T-cell (primary cell): ENCODE results near the gene ZNF311. TPM values are rescaled to one million over a fixed set of nuclear protein-coding genes. Genes with fewer than 3 reads are reported as not detected.

Source experiments
- ATAC-seq, 4 experiments: fragments of 200-7000 bp in 3 of 4; fragments of 150-1000 bp in 1 of 4; cut with Tn5 transposase; replicated peaks in 1 of 4; 1 replicate in 3 of 4; 2 replicates in 1 of 4; pipeline ENCODE4 v1.10.0; 2021; ENCODE audit warnings: moderate library complexity in 3 of 4, mild to moderate bottlenecking in 2 of 4, moderate number of reproducible peaks in 1 of 4
- CTCF ChIA-PET, 2 donors: fragments of 300-600 bp; sonication (Branson Sonifier 250); formaldehyde crosslinking; loops; one replicate each; lab custom pipeline; 2022; ENCODE audit warnings: antibody characterized with exemption in 2 of 2; lab: Charles Lee
- POLR2A ChIA-PET, 2 donors: fragments of 300-600 bp; sonication (Branson Sonifier 250); formaldehyde crosslinking; loops; one replicate each; lab custom pipeline; 2022; ENCODE audit warnings: antibody characterized with exemption in 2 of 2; lab: Charles Lee
- DNase-seq, 35 experiments: peaks; one replicate each; pipeline versions ENCODE4 v3.0.0 to v3.0.0-alpha.2; 2013 to 2023
- H3K27ac ChIP-seq: one replicate; pipeline ENCODE4 v1.5.1; 2013; ENCODE audit warnings: low read length
- H3K27me3 ChIP-seq, 2 experiments: replicated peaks in 1 of 2; 1 replicate in 1 of 2; 2 replicates in 1 of 2; pipeline versions ENCODE4 v1.6.1 to v1.7.0; 2013; ENCODE audit warnings: low read length in 1 of 2, mixed read lengths in 1 of 2; ENCODE audit not compliant: control insufficient read depth in 2 of 2, insufficient read depth in 2 of 2; ENCODE audit errors: extremely low read depth in 1 of 2
- H3K36me3 ChIP-seq, 2 donors: 1 replicate in 1 of 2; 2 replicates in 1 of 2; pipeline versions ENCODE4 v1.6.1 to v1.7.0; 2013; ENCODE audit warnings: low read length in 1 of 2; ENCODE audit not compliant: control insufficient read depth in 2 of 2, insufficient read depth in 1 of 2; ENCODE audit errors: extremely low read depth in 1 of 2
- H3K4me1 ChIP-seq, 2 experiments: 1 replicate in 1 of 2; 2 replicates in 1 of 2; pipeline versions ENCODE4 v1.6.1 to v1.7.0; 2013; ENCODE audit warnings: low read length in 2 of 2, mixed read lengths in 1 of 2; ENCODE audit not compliant: insufficient read depth in 2 of 2, control insufficient read depth in 1 of 2; ENCODE audit errors: extremely low read depth in 1 of 2
- H3K4me3 ChIP-seq, 2 donors: 1 replicate in 1 of 2; 2 replicates in 1 of 2; pipeline versions ENCODE4 v1.5.1 to v1.7.0; 2013; ENCODE audit warnings: mild to moderate bottlenecking in 2 of 2, low read length in 1 of 2, moderate library complexity in 1 of 2; ENCODE audit not compliant: control insufficient read depth in 1 of 2; ENCODE audit errors: extremely low read depth in 1 of 2
- H3K9me3 ChIP-seq: 2 replicates; pipeline ENCODE4 v1.7.0; 2013
- H3K27ac Mint-ChIP-seq, 2 donors: one replicate each; pipeline ENCODE4 v1.8.0; 2020 to 2021; ENCODE audit warnings: mild to moderate bottlenecking in 2 of 2, mixed read lengths in 2 of 2
- H3K27me3 Mint-ChIP-seq, 2 donors: one replicate each; pipeline ENCODE4 v1.8.0; 2021 to 2022; ENCODE audit warnings: mixed read lengths in 2 of 2
- H3K36me3 Mint-ChIP-seq: one replicate; pipeline ENCODE4 v1.8.0; 2021; ENCODE audit warnings: mixed read lengths
- H3K4me1 Mint-ChIP-seq, 3 donors: one replicate each; pipeline ENCODE4 v1.8.0; 2020 to 2022; ENCODE audit warnings: mixed read lengths in 3 of 3, mild to moderate bottlenecking in 1 of 3
- H3K4me3 Mint-ChIP-seq, 3 donors: one replicate each; pipeline ENCODE4 v1.8.0; 2020 to 2022; ENCODE audit warnings: mild to moderate bottlenecking in 3 of 3, mixed read lengths in 3 of 3, moderate library complexity in 3 of 3
- H3K9me3 Mint-ChIP-seq, 3 donors: one replicate each; pipeline ENCODE4 v1.8.0; 2020 to 2022; ENCODE audit warnings: mixed read lengths in 3 of 3
- WGBS: methylation state at CpG from one replicate; pipeline ENCODE4 v1.1.5; 2013; ENCODE audit warnings: missing lambda C conversion rate; ENCODE audit not compliant: insufficient coverage; 5-methylcytosine and 5-hydroxymethylcytosine counted together
- total RNA-seq, 35 experiments: library from RNA in 6 of 35; stranded (reverse) in 6 of 35; fragments of 120-200 nt in 1 of 35; gene quantifications; one replicate each; pipeline versions ENCODE4 v1.2.1 to v1.2.4 and lab custom pipeline; 2013 to 2026

Gene ZNF311
- under 1 TPM; 0.22 to 0.61 (median 0.30) TPM for total RNA-seq
- 0.46 TPM for total RNA-seq (2013)
- 0.06 to 2.4 (median 0.52) reads per million in 29 experiments for total RNA-seq (lab: John Stamatoyannopoulos, UW)

- Histone ChIP-seq H3K4me3 (peak within 1 kb of the TSS; percentile 58 to 61), H3K4me1 (peaks cover 0 to 7% of the 10 kb centered on the region in 2 experiments), H3K27me3 (peaks cover 2 to 12% of the 10 kb centered on the region in 2 experiments), H3K27ac (no peak within 1 kb of the TSS), H3K36me3 (no peaks in the 10 kb centered on the region), H3K9me3 (peaks cover 2% of the 10 kb centered on the region)
- peak in 7 of 35 experiments; percentile 21 to 61 (median 29) for DNase-seq
- 25% methylated on average over 8 of the region's 29 CpGs for WGBS
- POLR2A ChIA-PET = no interaction called here
- no peaks in the 10 kb centered on the region for H3K36me3 Mint-ChIP-seq
- peaks cover 16 to 22% (median 20%) of the 10 kb centered on the region in 3 donors for H3K4me1 Mint-ChIP-seq
- ATAC-seq = peak; percentile 69 to 98 (median 96)
- H3K27me3 Mint-ChIP-seq = peaks cover 2 to 13% of the 10 kb centered on the region in 2 donors
- peaks cover 0 to 5% (median 0%) of the 10 kb centered on the region in 3 donors for H3K9me3 Mint-ChIP-seq
- CTCF ChIA-PET = interaction anchor here in 1 of 2 donors (0.9 kb wide), 1 partner anchor 167 kb away, joined by 3 read pairs; no protein-coding TSS in a partner anchor
- peak within 1 kb of the TSS; percentile 79 to 87 for H3K27ac Mint-ChIP-seq
- peak within 1 kb of the TSS; percentile 86 to 92 (median 92) for H3K4me3 Mint-ChIP-seq
Observed at GRCh38 chr6:29005183-29005885, at the start of gene ZNF311. TSS of gene ZNF311 (minus strand) at chr6:29005315. CDS start at chr6:29003954, 1,361 bp downstream.

- H3K4me3 ChIP-seq = no peak overlapping the region
- Mint-ChIP-seq H3K27ac (no peak overlapping the region), H3K4me3 (no peak overlapping the region), H3K4me1 (no peaks in the 10 kb centered on the region), H3K36me3 (no peaks in the 10 kb centered on the region), H3K27me3 (peaks cover 54% of the 10 kb centered on the region in 2 donors), H3K9me3 (peaks cover 0 to 4% (median 0%) of the 10 kb centered on the region in 3 donors)
- DNase-seq = no peak
- POLR2A ChIA-PET = no interaction called here
- H3K4me1 ChIP-seq = no peaks in the 10 kb centered on the region
- peaks cover 4 to 6% of the 10 kb centered on the region in 2 experiments for H3K27me3 ChIP-seq
- ATAC-seq = no peak
- CTCF ChIA-PET = no interaction called here
- no peaks in the 10 kb centered on the region for H3K36me3 ChIP-seq
- H3K9me3 ChIP-seq = no peaks in the 10 kb centered on the region
- 92% methylated on average over 2 of the region's 3 CpGs for WGBS
- no peak overlapping the region for H3K27ac ChIP-seq
Observed at GRCh38 chr6:29051680-29052079, 46.6 kb upstream of the ZNF311 start.

GRCh38 chr6:29045075-29045474 is 40.0 kb upstream of the ZNF311 start, which contains the start of gene OR2W1:
TSS of gene OR2W1 (minus strand) at chr6:29045175. CDS start at chr6:29045175, 0 bp downstream.
- Histone ChIP-seq H3K4me1 (no peaks in the 10 kb centered on the region), H3K27ac (no peak within 1 kb of the TSS), H3K36me3 (no peaks in the 10 kb centered on the region), H3K27me3 (peaks cover 3 to 6% of the 10 kb centered on the region in 2 experiments), H3K4me3 (no peak within 1 kb of the TSS), H3K9me3 (no peaks in the 10 kb centered on the region)
- 71% methylated on average over 1 of the region's 1 CpG for whole genome bisulfite sequencing
- no peak for ATAC-seq
- ChIA-PET CTCF (no interaction called here), POLR2A (no interaction called here)
- no peaks in the 10 kb centered on the region for H3K36me3 Mint-ChIP-seq
- H3K4me1 Mint-ChIP-seq = no peaks in the 10 kb centered on the region
- H3K4me3 Mint-ChIP-seq = no peak within 1 kb of the TSS
- H3K27ac Mint-ChIP-seq = no peak within 1 kb of the TSS
- H3K27me3 Mint-ChIP-seq = peaks cover 47 to 56% of the 10 kb centered on the region in 2 donors
- DNase-seq = no peak
- H3K9me3 Mint-ChIP-seq = peaks cover 2 to 6% (median 4%) of the 10 kb centered on the region in 3 donors

- H3K4me3 Mint-ChIP-seq = no peak overlapping the region
- H3K36me3 Mint-ChIP-seq = no peaks in the 10 kb centered on the region
- H3K27me3 Mint-ChIP-seq = peaks cover 32 to 41% of the 10 kb centered on the region in 2 donors
- Histone ChIP-seq H3K9me3 (no peaks in the 10 kb centered on the region), H3K27ac (no peak overlapping the region), H3K4me1 (no peaks in the 10 kb centered on the region), H3K27me3 (peaks cover 0 to 11% of the 10 kb centered on the region in 2 experiments), H3K4me3 (no peak overlapping the region), H3K36me3 (no peaks in the 10 kb centered on the region)
- CTCF ChIA-PET = no interaction called here
- ATAC-seq = no peak
- POLR2A ChIA-PET = interaction anchor here in 1 of 2 donors (0.6 kb wide), 1 partner anchor 32 kb away, joined by 3 read pairs; no protein-coding TSS in a partner anchor
- no peaks in the 10 kb centered on the region for H3K9me3 Mint-ChIP-seq
- no peak for DNase-seq
- 99% methylated on average over 11 of the region's 24 CpGs for WGBS
- H3K27ac Mint-ChIP-seq = no peak overlapping the region
- H3K4me1 Mint-ChIP-seq = no peaks in the 10 kb centered on the region
Observed at GRCh38 chr6:29035951-29036350, 30.8 kb upstream of the ZNF311 start.

- Histone ChIP-seq H3K4me1 (no peaks in the 10 kb centered on the region), H3K27me3 (peaks cover 2 to 11% of the 10 kb centered on the region in 2 experiments), H3K4me3 (no peak overlapping the region), H3K36me3 (no peaks in the 10 kb centered on the region), H3K9me3 (no peaks in the 10 kb centered on the region), H3K27ac (no peak overlapping the region)
- H3K4me1 Mint-ChIP-seq = no peaks in the 10 kb centered on the region
- H3K4me3 Mint-ChIP-seq = no peak overlapping the region
- H3K27me3 Mint-ChIP-seq = peaks cover 37 to 49% of the 10 kb centered on the region in 2 donors
- DNase-seq (no peak), ATAC-seq (no peak)
- CTCF ChIA-PET = no interaction called here
- POLR2A ChIA-PET = no interaction called here
- 91% methylated on average over 9 of the region's 13 CpGs for WGBS
- H3K9me3 Mint-ChIP-seq = no peaks in the 10 kb centered on the region
- H3K36me3 Mint-ChIP-seq = no peaks in the 10 kb centered on the region
- H3K27ac Mint-ChIP-seq = no peak overlapping the region
Observed at GRCh38 chr6:29028821-29029220, 23.7 kb upstream of the ZNF311 start.

- no peaks in the 10 kb centered on the region for H3K36me3 ChIP-seq
- no peak overlapping the region for H3K27ac ChIP-seq
- CTCF ChIA-PET = interaction anchor here (0.6 to 0.9 kb wide), 3 partner anchors 16 to 1895 kb away, joined by 3 to 5 read pairs (median 4); no protein-coding TSS in a partner anchor
- H3K4me1 ChIP-seq = no peaks in the 10 kb centered on the region
- DNase-seq = no peak
- no peak overlapping the region for H3K4me3 Mint-ChIP-seq
- H3K27ac Mint-ChIP-seq = no peak overlapping the region
- H3K4me1 Mint-ChIP-seq = no peaks in the 10 kb centered on the region
- H3K27me3 ChIP-seq = peaks cover 2 to 12% of the 10 kb centered on the region in 2 experiments
- H3K27me3 Mint-ChIP-seq = peaks cover 42 to 57% of the 10 kb centered on the region in 2 donors
- ATAC-seq = no peak
- H3K9me3 ChIP-seq = no peaks in the 10 kb centered on the region
- H3K9me3 Mint-ChIP-seq = no peaks in the 10 kb centered on the region
- no CpG with 5 or more reads among the region's 2 CpGs for WGBS
- no peaks in the 10 kb centered on the region for H3K36me3 Mint-ChIP-seq
- POLR2A ChIA-PET = no interaction called here
- H3K4me3 ChIP-seq = no peak overlapping the region
Observed at GRCh38 chr6:29025927-29026585, 20.9 kb upstream of the ZNF311 start.
